Measurements from ENCODE around the gene LRRC1.

The LRRC1 gene

GRCh38 chr6:53822401-53823125 is 27.8 kb downstream of the LRRC1 start:
- no peak for TF ChIP-seq CTCF (IDR thresholded peaks at IDR 0.05)

- TF ChIP-seq CTCF (IDR thresholded peaks at IDR 0.05): no peak
Measured at GRCh38 chr6:53824714-53825113, 29.9 kb downstream of the LRRC1 start.

GRCh38 chr6:53825532-53826321 is 30.9 kb downstream of the LRRC1 start:
- no peak for TF ChIP-seq CTCF (IDR thresholded peaks at IDR 0.05)

GRCh38 chr6:53827531-53827930 is 32.7 kb downstream of the LRRC1 start:
- TF ChIP-seq CTCF (IDR thresholded peaks at IDR 0.05): no peak

GRCh38 chr6:53828215-53828614 is 33.4 kb downstream of the LRRC1 start:
- no peak for TF ChIP-seq CTCF (IDR thresholded peaks at IDR 0.05)

- TF ChIP-seq CTCF (IDR thresholded peaks at IDR 0.05): no peak
Measured at GRCh38 chr6:53828966-53829697, 34.3 kb downstream of the LRRC1 start.

- TF ChIP-seq CTCF (IDR thresholded peaks at IDR 0.05): no peak
Measured at GRCh38 chr6:53829698-53830221, 35.0 kb downstream of the LRRC1 start.
